ENCODE measurements around the gene IQCN.

- TF ChIP-seq, protein P1, sequence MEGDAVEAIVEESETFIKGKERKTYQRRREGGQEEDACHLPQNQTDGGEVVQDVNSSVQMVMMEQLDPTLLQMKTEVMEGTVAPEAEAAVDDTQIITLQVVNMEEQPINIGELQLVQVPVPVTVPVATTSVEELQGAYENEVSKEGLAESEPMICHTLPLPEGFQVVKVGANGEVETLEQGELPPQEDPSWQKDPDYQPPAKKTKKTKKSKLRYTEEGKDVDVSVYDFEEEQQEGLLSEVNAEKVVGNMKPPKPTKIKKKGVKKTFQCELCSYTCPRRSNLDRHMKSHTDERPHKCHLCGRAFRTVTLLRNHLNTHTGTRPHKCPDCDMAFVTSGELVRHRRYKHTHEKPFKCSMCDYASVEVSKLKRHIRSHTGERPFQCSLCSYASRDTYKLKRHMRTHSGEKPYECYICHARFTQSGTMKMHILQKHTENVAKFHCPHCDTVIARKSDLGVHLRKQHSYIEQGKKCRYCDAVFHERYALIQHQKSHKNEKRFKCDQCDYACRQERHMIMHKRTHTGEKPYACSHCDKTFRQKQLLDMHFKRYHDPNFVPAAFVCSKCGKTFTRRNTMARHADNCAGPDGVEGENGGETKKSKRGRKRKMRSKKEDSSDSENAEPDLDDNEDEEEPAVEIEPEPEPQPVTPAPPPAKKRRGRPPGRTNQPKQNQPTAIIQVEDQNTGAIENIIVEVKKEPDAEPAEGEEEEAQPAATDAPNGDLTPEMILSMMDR (IDR thresholded peaks at IDR 0.05) = no peak
- TF ChIP-seq POLR2AphosphoS5 (IDR thresholded peaks at IDR 0.05) = no peak
- no peak for TF ChIP-seq POLR2A (IDR thresholded peaks at IDR 0.05)
- no peak for TF ChIP-seq EP300 (IDR thresholded peaks at IDR 0.05)
Observed at GRCh38 chr19:18310118-18310909, 36.1 kb upstream of the IQCN start.

All from sigmoid colon (tissue), 4 donors.